Activated T-helper 2 cell treated with anti-CD3 and anti-CD28 coated beads, Interferon-gamma antibody, Interleukin-2, Interleukin-4, amounts not matched to agents 10 μg/mL and 5 μg/mL and 100 μg/mL, durations not matched to agents 14 hours and 24 hours and 36 hours (primary cell): ENCODE data around the gene ZNF772. TPM values are rescaled to one million over a fixed set of nuclear protein-coding genes. Genes with fewer than 3 reads are reported as not detected.

Experiments
- total RNA-seq: library from RNA; stranded (reverse); gene quantifications from 2 replicates; pipeline ENCODE4 v1.2.3, GENCODE V29; 2022

The ZNF772 gene
- total RNA-seq, 1 donor from 2014 or later: 2.0 TPM

Other genes starting within 250 kb of the ZNF772 start
- 0.16 TPM in 1 of 2 replicates, not detected in the other for gene AURKC, start 246.5 kb downstream of the ZNF772 start, total RNA-seq
- gene ZNF805, start 236.9 kb downstream of the ZNF772 start, total RNA-seq: 6.6 and 6.9 TPM in 2 replicates
- gene ZNF460, start 197.1 kb downstream of the ZNF772 start, total RNA-seq: 35.8 and 40.2 TPM in 2 replicates
- gene ZNF543, start 157.1 kb downstream of the ZNF772 start, total RNA-seq: 4.6 and 5.1 TPM in 2 replicates
- 5.2 and 6.5 TPM in 2 replicates for gene ZNF304, start 126.3 kb downstream of the ZNF772 start, total RNA-seq
- gene TRAPPC2B, start 114.0 kb downstream of the ZNF772 start, total RNA-seq: 3.8 and 4.1 TPM in 2 replicates
- gene ZNF547, start 114.0 kb downstream of the ZNF772 start, total RNA-seq: 1.3 and 2.0 TPM in 2 replicates
- 10.5 and 12.5 TPM in 2 replicates for gene ZNF548, start 87.7 kb downstream of the ZNF772 start, total RNA-seq
- 7.7 and 9.3 TPM in 2 replicates for gene ZNF17, start 66.4 kb downstream of the ZNF772 start, total RNA-seq
- gene ZNF749, start 42.2 kb downstream of the ZNF772 start, total RNA-seq: 21.0 and 21.5 TPM in 2 replicates
- gene VN1R1, start 20.4 kb downstream of the ZNF772 start, total RNA-seq: 0.09 TPM in 1 of 2 replicates, not detected in the other
- 4.8 and 5.1 TPM in 2 replicates for gene ZNF419, start 10.2 kb upstream of the ZNF772 start, total RNA-seq
- 4.5 and 6.0 TPM in 2 replicates for gene ZNF773, start 22.4 kb upstream of the ZNF772 start, total RNA-seq
- 3.5 and 4.1 TPM in 2 replicates for gene ZNF549, start 49.8 kb upstream of the ZNF772 start, total RNA-seq
- 6.9 and 7.7 TPM in 2 replicates for gene ZNF550, start 82.3 kb upstream of the ZNF772 start, total RNA-seq
- gene ZNF416, start 101.3 kb upstream of the ZNF772 start, total RNA-seq: 2.9 and 3.5 TPM in 2 replicates
- gene ZIK1, start 106.6 kb upstream of the ZNF772 start, total RNA-seq: 2.4 and 2.8 TPM in 2 replicates
- 4.1 and 5.2 TPM in 2 replicates for gene ZNF530, start 122.3 kb upstream of the ZNF772 start, total RNA-seq
- 7.9 and 8.5 TPM in 2 replicates for gene ZNF134, start 136.7 kb upstream of the ZNF772 start, total RNA-seq
- gene ZNF211, start 155.6 kb upstream of the ZNF772 start, total RNA-seq: 9.6 and 10.6 TPM in 2 replicates
- gene ZSCAN4, start 191.4 kb upstream of the ZNF772 start, total RNA-seq: not detected in 2 replicates
- 9.7 and 10.6 TPM in 2 replicates for gene ZNF551, start 204.4 kb upstream of the ZNF772 start, total RNA-seq
- 3.9 and 4.0 TPM in 2 replicates for gene ZNF154, start 231.6 kb upstream of the ZNF772 start, total RNA-seq